ENCODE data around the gene SVIL.

Gene SVIL

DNA sequence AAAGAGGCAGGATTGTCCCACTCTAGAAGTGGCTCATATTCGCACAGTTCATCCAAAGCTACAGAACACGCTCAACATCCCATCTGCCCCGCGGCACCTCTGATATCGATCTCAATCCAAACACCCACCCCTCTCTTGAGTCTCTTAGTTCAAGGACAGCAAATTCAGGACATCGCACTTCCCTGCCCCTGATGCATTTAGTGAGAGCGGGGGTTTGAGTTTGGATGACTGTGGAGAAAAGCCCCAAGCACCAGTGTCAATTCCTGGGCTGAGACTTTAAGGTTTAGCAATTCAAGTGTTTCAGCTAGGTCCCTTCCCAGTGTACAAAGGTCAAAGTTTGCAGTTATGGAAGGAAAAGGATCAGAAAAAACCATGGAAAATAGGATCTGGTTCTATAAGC lies 179.7 kb downstream of the SVIL start:
- no peak for DNase-seq (ENCODE audit: low spot score)

DNA sequence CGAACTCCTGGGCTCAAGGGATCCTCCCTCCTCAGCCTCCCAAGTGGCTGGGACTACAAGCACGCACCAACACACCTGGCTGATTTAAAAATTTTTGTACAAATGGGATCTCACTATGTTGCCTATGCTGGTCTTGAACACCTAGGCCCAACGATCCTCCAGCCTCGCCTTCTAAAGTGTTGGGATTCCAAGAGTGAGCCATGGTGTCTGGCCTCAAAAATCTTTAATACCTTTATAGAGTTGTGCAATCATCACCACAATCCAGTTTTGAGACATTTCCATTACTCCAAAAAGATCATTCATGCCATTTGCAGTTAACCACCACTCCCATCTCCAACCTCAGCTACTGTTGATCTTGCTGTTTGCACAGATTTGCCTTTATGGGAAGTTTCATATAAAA lies 180.5 kb downstream of the SVIL start:
- no peak for DNase-seq (ENCODE audit: low spot score)

DNA sequence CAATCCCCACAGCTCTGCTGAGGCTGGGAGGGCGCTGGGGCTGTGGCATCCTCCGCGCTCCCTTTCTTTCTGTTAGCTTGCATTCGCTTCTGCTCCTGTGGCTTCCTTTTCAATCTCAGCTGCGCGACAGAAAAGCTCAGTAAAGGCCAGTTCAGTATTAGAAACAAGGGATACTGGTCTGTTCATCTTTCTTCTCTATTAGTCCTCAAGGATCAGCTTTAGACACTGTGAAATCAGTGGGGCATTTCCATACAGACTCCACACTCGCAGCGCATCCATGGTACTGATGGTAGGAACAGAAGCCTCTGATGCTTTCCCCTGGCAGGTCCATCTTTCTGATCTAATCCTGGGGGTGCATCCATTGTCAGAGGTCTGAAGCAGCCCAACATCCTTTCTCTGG lies 182.2 kb downstream of the SVIL start:
- no peak for DNase-seq (ENCODE audit: low spot score)

DNA sequence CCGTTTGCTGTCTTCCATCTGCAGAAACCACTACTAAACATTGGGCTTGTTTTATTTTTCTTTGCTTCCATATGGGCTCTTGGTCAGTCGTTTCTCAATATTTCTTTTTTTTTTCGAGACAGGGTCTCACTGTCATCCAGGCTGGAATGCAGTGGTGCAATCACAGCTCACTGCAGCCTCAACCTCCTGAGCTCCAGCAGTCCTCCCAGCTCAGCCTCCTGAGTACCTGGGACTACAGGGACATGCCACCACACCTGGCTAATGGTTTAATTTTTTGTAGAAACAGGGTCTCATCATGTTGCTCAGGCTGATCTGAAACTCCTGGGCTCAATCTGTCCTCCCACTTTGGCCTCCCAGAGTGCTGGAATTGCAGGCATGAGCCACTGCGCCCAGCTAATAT lies 182.8 kb downstream of the SVIL start:
- no peak for DNase-seq (ENCODE audit: low spot score)

DNA sequence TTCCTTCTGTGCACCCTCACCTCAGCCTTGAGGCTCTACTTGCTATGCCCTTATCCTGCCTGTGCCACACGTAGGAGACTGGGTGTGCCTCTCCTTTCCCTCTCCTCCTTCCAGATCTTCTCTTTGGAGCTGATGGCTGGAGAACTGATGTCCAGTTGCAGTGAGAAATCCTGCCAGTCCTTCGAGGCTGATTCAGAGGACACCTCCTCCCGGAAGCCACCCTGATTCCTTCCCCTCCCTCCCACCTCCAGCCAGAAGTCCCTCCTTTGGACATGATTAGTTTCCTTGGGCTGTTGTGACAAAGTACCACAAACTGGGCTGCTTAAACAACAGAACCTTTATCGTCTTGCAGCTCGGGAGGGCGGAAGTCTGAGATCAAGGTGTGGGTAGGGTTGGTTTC lies 184.4 kb downstream of the SVIL start:
- no peak for DNase-seq (ENCODE audit: low spot score)

DNA sequence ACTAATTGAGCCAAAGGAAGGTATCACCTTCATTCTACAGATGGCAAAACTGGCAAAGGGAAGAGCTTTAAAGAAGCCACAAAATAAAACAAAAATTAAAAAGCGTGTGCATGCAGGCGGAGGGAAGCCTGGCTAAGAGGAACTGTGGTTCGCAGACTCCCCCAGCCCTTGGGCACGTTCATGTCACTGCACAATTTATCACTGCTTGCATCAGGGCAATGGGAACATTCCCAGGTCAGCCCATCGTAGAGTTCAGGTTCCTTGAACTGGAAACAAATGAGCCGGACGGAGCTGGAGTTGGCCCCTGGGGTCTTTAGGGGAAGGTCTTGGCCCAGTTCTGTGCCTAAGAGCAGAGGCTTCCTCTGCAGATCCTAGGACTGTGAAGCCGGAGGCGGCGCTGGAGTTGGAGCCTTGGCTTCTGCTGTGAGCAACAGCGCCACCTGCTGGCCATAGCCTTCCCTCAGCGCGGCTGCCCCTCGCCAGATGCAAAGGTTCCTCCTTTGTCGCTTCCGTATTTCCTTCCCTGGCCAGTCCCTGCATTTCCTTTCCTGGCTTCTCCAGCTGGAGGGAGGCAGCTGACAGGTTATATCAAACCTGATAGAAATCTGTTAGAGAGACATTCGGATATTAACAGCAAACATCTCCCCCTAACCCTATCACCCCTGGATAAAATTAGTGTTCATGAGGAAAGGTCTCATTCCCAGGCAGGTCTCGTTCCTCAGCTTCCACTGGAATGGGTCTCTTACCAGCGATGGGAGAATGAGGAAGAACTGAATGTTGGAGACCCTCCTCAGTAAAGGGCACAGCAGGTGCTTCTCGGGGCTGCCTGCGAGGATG lies 185.8 kb downstream of the SVIL start:
- peak; percentile 73 for DNase-seq (ENCODE audit: low spot score)

DNA sequence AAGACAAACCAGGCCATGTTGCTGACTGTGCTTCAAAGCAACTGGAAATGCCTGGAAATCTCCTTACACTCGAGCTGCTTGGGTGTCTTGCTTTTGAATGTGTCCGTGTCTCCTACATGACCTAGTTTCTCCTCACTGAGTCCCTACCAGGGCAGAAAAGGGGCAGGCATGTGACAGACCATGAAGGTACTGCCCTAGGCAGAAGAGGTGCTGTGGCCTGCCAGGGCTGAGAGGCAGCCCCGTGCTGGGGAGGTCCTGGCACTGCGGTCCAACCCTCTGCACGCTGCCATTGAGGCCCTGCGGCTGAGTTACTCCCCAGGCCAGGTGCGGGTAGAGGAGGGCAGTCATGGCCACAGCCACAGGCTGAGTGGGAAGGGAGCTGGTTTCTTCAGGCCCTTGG lies 186.6 kb downstream of the SVIL start:
- DNase-seq (ENCODE audit: low spot score), result no peak

DNA sequence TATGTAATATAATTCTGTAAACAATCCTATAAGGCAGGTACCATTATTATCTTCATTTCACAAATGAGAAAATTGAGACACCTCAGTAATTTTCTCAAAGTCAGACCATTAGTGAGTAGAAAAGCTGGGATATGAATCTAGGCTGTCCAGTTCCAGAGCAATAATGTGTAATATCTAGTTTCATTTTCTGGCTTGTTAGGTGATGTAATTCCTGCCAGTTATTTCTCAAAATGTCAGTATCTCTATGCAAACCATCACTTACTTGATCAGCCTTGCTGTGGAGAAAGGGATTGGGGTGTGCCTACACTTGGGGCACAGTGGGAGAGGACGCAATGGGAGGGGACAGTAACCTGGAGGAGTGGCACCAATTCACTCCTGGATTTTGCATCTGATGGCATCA lies 188.4 kb downstream of the SVIL start:
- no peak for DNase-seq (ENCODE audit: low spot score)

DNA sequence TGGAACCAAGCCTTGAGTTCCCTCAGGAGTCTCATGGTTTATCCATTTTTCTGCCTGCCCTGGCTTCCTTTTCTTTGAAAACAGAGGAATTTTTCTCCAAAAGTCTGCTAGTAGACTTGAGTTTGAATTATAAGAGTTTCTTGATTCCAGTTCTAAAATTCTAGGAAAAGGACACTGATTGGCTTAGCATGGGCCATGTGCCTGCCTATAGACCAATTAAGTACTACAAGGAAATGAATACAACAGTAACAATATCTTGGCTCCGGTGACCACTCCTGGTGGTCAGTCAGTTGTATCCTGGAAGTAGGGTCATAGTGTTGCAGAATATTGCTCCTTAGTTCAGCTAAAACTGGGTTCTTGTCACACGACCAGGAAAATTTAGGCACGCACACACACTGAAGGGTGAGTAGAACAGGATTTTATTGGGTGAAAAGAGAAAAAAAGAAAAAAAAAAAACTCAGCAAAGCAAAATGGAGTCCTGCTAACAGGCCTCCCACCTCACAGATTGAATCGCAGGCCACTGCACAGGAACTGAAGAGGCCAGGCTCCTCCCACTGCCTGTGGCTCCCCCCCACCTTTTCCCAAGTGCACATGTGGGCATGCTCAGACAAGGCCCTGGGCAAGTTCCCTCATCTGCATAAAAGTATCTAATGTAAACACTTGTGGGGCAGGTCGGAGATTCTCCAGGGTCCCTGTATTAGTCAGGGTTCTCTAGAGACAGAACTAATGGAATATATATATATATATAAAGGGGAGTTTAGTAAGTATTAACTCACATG lies 190.8 kb downstream of the SVIL start:
- DNase-seq (ENCODE audit: low spot score), result no peak

DNA sequence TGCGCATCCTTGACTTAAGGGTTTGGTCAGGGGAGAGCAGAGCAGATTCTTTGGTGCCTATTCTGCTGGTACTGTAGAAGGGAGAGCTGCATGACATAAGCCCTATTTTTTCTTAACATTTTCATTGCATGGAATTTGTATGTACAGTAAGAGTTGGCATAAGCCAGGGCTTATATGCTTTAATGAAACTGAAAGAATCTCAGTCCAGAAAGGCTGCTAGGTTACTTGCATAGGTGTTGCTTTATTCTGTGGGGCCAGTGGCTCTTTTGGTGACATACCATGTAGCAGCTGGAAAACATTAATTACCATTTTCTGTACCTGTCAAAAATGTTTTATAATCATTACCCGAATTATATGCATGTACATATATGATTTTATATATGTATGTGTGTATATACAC lies 193.8 kb downstream of the SVIL start:
- no peak for DNase-seq (ENCODE audit: low spot score)

DNA sequence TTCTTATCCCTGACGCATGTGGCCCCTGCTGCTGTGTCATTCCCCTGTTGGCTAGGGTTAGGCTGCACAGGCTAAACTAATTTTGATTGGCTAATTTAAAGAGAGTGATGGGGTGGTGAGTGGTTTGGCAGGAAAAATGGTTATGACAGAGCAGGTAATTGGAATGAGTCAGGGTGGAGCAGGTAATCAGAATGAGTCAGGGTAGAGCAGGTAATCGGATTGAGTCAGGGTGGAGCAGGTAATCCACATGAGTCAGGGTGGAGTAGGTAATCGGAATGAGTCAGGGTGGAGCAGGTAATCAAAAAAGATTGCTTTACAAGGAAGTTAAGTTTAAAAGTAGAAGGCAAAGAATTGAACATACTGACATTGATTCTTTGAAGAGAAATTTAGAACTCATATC lies 195.8 kb downstream of the SVIL start:
- peak; percentile 62 for DNase-seq (ENCODE audit: low spot score)

DNA sequence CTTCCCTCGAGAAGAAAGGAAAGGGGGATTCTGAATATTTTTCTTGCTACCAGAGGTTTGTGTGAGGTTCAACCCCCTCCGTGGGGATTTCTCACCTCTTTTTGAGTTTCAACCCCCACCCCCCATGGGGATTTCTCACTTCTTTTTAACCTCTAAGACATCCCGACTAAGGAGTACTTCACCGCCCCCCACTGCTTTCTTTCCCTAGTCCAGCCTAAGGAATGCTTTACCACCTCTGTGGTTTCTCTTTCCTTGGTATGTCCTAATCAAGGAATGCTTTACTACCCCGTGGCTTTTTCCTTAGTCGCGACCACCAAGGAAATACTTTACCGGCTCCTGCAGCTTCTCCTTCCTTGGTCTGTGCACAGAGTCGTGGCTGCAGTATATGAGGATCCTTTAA lies 196.5 kb downstream of the SVIL start:
- no peak for DNase-seq (ENCODE audit: low spot score)

DNA sequence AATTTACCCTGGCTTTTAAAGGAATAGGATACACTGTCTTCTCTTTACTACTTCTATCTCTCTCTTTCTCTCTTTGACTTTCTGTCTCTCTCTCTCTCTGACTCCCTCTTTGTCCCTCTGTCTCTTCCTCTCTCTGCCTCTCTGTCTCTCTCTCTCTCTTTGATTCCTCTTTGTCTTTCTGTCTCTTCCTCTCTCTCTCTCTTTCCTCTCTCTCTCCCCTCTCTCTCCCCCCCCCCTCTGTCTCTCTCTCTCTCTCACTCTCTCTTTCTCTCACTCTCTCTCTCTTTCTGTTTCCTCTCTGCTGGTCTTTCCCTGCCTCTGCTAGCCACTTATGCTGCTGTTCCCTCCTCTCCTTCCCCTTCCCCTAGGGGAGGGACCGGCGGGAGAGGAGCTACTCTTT lies 196.9 kb downstream of the SVIL start:
- DNase-seq (ENCODE audit: low spot score), result no peak

DNA sequence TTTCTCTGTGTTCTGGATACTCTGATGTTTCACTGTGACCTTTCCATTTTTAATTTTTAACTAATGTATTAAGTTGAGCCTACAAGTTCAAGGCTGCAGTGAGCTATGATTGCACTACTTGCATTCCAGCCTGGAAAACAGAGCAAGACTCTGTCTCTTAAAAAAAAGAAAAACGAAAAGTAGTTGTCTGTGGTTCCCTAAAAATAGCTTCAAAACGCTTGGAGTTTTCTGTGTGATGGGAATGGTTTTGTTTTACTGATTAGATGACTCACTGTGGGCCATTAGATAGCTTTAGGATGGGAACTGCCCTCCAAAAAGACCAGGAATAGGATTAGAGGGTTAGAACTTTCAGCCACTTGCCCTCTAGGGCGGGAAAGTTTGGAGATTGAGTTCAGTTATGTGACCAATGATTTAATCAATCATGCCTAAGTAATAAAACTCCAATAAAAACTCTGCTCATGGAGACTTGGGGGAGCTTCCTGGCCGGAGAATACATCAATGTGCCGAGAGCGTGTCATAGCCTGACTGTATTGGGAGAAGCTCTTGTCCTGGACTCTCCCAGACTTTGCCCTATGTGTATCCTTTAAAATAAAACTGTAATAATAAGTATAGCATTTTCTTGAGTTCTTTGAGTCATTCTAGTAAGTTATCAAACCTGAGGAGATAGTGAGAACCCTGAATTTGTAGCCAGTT lies 198.8 kb downstream of the SVIL start:
- no peak for DNase-seq (ENCODE audit: low spot score)

DNA sequence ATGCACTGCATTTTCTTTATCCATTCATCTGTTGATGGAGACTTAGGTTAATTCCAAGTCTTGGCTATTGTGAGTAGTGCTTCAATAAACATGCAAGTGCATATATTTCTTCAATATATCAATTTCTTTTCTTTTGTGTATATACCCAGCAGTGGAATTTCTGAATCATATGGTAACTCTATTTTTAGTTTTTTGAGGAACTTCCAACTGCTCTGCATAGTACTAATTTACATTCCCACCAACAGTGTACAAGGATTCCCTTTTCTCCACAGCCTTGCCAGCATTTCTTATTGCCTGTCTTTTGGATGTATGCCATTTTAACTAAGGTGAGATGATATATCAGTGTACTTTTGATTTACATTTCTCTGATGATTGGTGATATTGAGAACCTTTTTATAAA lies 200.7 kb downstream of the SVIL start:
- DNase-seq (ENCODE audit: low spot score), result no peak

DNA sequence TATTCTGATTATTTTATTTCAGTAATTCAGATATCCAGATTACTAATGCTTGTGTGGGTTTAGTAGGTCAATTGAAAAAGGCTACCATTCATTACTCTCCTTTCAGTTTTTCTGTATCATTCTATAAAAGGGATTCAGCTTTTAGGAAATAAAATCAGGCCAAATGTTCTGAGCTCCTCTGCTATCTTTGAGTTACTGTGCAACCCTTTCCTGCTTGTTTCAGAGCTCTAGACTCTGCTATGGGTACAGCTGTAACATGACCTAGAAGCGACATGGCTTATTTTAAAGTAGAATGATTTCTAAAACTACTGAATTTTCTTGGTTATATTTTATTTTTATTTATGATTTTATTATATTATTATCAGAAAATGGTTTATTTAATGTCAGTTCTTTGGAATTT lies 203.1 kb downstream of the SVIL start:
- DNase-seq (ENCODE audit: low spot score), result no peak

DNA sequence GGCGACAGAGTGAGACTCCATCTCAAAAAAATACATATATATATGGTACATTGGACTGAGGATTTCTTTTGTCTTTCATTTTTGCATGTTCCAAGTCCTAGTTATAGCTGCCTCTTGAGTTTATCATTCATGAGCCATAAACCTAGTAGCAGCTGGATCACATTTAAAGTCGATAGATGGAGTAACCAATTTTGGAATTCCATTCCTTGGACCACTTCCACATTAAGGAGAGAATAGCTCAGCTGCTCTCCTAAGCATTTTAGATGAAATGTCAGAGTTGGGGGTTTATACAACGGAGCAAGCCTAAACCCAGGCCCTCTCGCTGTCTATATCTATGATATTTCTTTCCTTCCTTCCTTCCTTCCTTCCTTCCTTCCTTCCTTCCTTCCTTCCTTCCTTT lies 204.7 kb downstream of the SVIL start:
- peak; percentile 30 for DNase-seq (ENCODE audit: low spot score)

DNA sequence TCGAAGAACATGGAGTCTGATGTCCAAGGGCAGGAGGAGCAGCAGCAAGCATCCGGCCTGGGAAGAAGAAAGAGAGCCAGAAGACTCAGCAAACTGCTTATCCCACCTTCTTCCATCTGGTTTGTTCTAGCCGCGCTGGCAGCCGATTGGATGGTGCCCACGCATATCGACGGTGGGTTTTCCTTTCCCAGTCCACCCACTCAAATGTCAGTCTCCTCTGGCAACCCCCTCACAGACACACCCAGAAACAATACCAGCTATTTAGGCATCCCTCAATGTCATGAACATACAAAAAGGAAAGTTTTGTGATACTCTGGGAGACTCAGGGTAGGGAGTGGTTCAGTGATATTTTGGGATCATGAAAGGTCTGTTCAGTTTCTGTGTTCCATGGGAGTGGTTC lies 206.3 kb downstream of the SVIL start:
- no peak for DNase-seq (ENCODE audit: low spot score)

DNA sequence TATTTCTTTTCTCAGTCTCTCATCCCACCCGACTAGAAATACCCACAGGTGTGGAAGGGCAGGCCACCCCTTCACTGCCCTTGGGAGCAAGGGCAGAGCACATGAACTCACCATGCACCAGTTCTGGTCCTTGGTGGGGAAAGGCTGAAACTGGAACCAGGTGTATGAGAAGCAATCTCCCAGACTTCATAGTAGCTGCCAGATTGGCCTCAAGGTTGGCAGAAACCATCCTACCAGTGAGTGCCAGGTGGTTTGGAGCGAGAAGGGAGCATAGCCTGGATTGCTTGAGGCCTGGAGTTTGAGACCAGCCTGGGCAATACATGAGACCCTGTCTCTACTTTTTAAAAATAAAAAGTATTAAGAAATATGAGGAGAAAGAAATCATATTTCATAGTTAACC lies 207.1 kb downstream of the SVIL start:
- no peak for DNase-seq (ENCODE audit: low spot score)

DNA sequence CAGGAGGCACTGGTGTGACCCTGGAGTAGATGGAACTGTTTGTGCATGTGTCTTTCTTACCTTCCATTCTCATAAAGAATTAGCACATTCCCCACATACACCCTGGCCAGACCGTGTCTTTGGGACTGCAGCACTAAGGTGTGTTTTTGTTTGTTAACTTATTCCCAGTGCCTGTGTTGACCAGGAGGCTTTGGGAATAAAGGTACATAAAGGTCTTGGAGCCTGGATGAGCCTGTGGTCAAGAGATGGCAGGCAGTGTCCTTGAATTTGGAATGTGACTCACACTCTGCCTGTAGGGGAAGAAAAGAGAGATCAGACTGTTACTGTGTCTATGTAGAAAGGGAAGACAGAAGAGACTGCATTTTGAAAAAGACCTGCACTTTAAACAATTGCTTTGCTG lies 208.4 kb downstream of the SVIL start:
- DNase-seq (ENCODE audit: low spot score), result no peak

DNA sequence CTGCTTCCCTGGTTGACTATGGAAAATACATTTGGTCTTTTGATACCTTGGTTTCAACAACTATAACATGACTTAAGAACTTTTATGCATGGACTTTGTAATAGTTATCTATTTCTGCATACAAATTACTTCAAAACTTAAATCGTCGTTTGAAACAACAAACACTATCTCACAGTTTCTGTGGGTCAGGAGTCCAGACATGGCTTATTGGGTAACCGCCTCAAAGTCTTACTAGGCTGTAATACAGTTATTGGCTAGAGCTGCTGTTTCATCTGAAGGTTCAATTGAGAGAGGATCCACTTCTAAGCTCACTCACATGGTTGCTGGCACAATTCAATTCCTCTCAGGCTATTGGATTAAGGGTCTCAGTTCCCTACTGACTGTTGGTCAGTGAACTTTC lies 210.8 kb downstream of the SVIL start:
- DNase-seq (ENCODE audit: low spot score), result no peak

DNA sequence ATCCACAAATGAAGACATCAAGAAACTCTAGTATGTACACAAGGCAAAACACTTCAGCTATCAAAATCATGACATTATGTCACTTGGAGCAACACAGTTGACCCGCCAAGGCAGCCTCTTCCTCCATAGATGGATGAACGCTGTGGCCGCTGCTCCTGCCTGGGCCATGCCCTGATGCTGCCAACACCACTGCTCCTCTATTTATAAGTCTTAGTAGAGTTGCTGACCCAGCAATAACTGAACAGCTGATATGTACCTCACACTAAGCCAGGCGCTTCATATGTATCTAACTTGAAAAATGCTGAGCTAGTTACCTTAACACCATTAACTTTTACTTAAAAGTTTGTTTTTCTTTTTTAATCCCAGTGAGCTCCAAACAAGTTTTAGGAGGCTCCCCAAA lies 214.0 kb downstream of the SVIL start:
- no peak for DNase-seq (ENCODE audit: low spot score)

DNA sequence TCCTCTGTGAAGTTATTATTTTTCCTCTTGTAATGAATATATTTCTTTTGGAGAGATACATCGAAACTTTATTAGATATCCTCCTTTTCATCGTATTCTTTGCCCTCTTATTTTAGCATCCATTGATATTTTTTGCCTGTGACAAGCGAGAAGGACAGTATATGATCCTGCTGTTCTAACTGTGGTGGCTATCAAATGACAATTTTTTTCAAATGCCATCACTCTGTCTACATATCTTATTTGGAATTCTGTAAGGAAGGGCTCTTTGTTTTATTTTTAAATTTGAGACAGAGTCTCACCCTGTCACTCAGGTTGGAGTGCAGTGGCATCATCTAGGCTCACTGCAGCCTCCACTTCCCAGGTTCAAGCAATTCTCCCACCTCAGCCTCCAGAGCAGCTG lies 217.4 kb downstream of the SVIL start:
- DNase-seq (ENCODE audit: low spot score), result no peak

Data from RKO (cell line).